Measurements from ENCODE around the gene VIL1.

DNA sequence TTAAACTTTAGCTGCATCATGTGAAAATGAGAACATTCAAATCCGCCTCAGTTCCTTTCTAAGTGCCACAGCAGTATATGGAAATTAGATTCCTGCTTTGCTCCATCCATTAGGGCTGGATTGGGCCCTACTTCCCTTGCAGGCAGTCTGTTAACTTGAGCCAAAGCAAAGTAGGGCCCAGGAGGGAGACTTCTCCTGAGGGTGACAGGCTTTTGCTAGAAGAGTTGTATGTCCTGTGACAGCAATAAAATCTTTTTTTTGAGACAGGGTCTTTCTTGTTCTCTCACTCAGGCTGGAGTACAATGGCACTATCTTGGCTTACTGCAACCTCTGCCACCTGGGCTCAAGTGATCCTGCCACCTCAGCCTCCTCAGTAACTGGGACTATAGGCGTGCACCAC is 28.1 kb downstream of the VIL1 start:
- TF ChIP-seq, protein P1, sequence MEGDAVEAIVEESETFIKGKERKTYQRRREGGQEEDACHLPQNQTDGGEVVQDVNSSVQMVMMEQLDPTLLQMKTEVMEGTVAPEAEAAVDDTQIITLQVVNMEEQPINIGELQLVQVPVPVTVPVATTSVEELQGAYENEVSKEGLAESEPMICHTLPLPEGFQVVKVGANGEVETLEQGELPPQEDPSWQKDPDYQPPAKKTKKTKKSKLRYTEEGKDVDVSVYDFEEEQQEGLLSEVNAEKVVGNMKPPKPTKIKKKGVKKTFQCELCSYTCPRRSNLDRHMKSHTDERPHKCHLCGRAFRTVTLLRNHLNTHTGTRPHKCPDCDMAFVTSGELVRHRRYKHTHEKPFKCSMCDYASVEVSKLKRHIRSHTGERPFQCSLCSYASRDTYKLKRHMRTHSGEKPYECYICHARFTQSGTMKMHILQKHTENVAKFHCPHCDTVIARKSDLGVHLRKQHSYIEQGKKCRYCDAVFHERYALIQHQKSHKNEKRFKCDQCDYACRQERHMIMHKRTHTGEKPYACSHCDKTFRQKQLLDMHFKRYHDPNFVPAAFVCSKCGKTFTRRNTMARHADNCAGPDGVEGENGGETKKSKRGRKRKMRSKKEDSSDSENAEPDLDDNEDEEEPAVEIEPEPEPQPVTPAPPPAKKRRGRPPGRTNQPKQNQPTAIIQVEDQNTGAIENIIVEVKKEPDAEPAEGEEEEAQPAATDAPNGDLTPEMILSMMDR (IDR thresholded peaks at IDR 0.05): no peak
- no peak for TF ChIP-seq POLR2A (IDR thresholded peaks at IDR 0.05)
